ENCODE measurements around the gene JPT1.
A peak's percentile ranks its signal among the peaks of the same experiment; 100 is the strongest.
"Not testable (repeated sequence)": the region's sequence is repeated elsewhere in the genome, so short reads cannot be mapped to it uniquely, and the experiment has no call there.

Gene JPT1

GRCh38 chr17:75154195-75155106 is at the start of gene JPT1:
TSS of gene JPT1 (minus strand) at chr17:75154512. CDS start at chr17:75154397, 115 bp downstream.
- DNase-seq (ENCODE audit: low spot score) = peak; percentile 98

- DNase-seq (ENCODE audit: low spot score) = no peak
These were observed 45.7 kb upstream of the JPT1 start for GRCh38 chr17:75199886-75200618.

- no peak for DNase-seq (ENCODE audit: low spot score)
These were observed 40.6 kb upstream of the JPT1 start for GRCh38 chr17:75194879-75195278.

GRCh38 chr17:75191584-75191983 is 37.3 kb upstream of the JPT1 start:
- DNase-seq (ENCODE audit: low spot score) = no peak

- no peak for DNase-seq (ENCODE audit: low spot score)
These were observed 34.3 kb upstream of the JPT1 start for GRCh38 chr17:75188614-75189013.

GRCh38 chr17:75183999-75184884 is 29.9 kb upstream of the JPT1 start:
- no peak for DNase-seq (ENCODE audit: low spot score)

- DNase-seq (ENCODE audit: low spot score) = peak; percentile 94
These were observed 28.5 kb upstream of the JPT1 start, which contains the start of gene SUMO2 for GRCh38 chr17:75182569-75183436. TSS of gene SUMO2 (minus strand) at chr17:75182959. CDS start at chr17:75182834, 125 bp downstream.

GRCh38 chr17:75182319-75182568 is 27.9 kb upstream of the JPT1 start:
- no peak for DNase-seq (ENCODE audit: low spot score)

- DNase-seq (ENCODE audit: low spot score) = no peak
These were observed 27.5 kb upstream of the JPT1 start for GRCh38 chr17:75181608-75182318.

GRCh38 chr17:75181110-75181509 is 26.8 kb upstream of the JPT1 start:
- no peak for DNase-seq (ENCODE audit: low spot score)

- DNase-seq (ENCODE audit: low spot score) = no peak
These were observed 24.1 kb upstream of the JPT1 start for GRCh38 chr17:75178453-75178852.

GRCh38 chr17:75176625-75177024 is 22.3 kb upstream of the JPT1 start:
- DNase-seq (ENCODE audit: low spot score) = no peak

- DNase-seq (ENCODE audit: low spot score) = no peak
These were observed 20.7 kb upstream of the JPT1 start for GRCh38 chr17:75174996-75175395.

GRCh38 chr17:75173526-75173925 is 19.2 kb upstream of the JPT1 start:
- DNase-seq (ENCODE audit: low spot score) = no peak

- DNase-seq (ENCODE audit: low spot score) = no peak
These were observed 14.7 kb upstream of the JPT1 start for GRCh38 chr17:75168998-75169397.

GRCh38 chr17:75164606-75165005 is 10.3 kb upstream of the JPT1 start:
- not testable (repeated sequence) for DNase-seq (ENCODE audit: low spot score)

- DNase-seq (ENCODE audit: low spot score) = no peak
These were observed 8.8 kb upstream of the JPT1 start for GRCh38 chr17:75163074-75163473.

GRCh38 chr17:75160211-75160610 is 5.9 kb upstream of the JPT1 start:
- no peak for DNase-seq (ENCODE audit: low spot score)

GRCh38 chr17:75159196-75160031 is 5.1 kb upstream of the JPT1 start:
- no peak for DNase-seq (ENCODE audit: low spot score)

GRCh38 chr17:75158480-75158879 is 4.2 kb upstream of the JPT1 start:
- DNase-seq (ENCODE audit: low spot score) = not testable (repeated sequence)
